Frontal cortex (tissue), 4 donors: ENCODE data around the gene FOXJ2. TPM values are rescaled to one million over a fixed set of nuclear protein-coding genes. Genes with fewer than 3 reads are reported as not detected.
"Not testable (repeated sequence)": the region's sequence is repeated elsewhere in the genome, so short reads cannot be mapped to it uniquely, and the experiment has no call there.

ENCODE experiments used
- DNase-seq, 2 donors: peaks; one replicate each; pipeline ENCODE4 v3.0.0; 2012; ENCODE audit warnings: low spot score in 2 of 2
- FAIRE-seq: peaks from 2 replicates; lab custom pipeline; 2012; peaks lifted over from hg19 to GRCh38; lab: Jason Lieb, UNC
- total RNA-seq: library from RNA; depleted of rRNA; stranded (reverse); fragments of >200 nt; gene quantifications from one replicate; pipeline ENCODE4 v1.2.3, GENCODE V29; 2014
- donor health status: control.
- donor health status: control.
- donor health status: control.

The FOXJ2 gene
- total RNA-seq, 1 donor from 2014 or later, result 6.1 TPM

GRCh38 chr12:8027856-8028255 is 4.7 kb upstream of the FOXJ2 start:
- FAIRE-seq, result no peak
- DNase-seq, result no peak

GRCh38 chr12:8028267-8028666 is 4.2 kb upstream of the FOXJ2 start:
- FAIRE-seq (no peak), DNase-seq (no peak)

GRCh38 chr12:8030189-8030588 is 2.3 kb upstream of the FOXJ2 start:
- FAIRE-seq (no peak), DNase-seq (no peak)

- FAIRE-seq, DNase-seq: not testable (repeated sequence)
Observed at GRCh38 chr12:8031017-8031416, 1.5 kb upstream of the FOXJ2 start.

GRCh38 chr12:8031872-8032241 is 659 bp upstream of the FOXJ2 start:
- FAIRE-seq, result no peak

GRCh38 chr12:8033153-8034044 is 883 bp downstream of the FOXJ2 start:
- no peak for FAIRE-seq
- peak; percentile 66 to 77 for DNase-seq

More at GRCh38 chr12:8031872-8032241, 659 bp upstream of the FOXJ2 start:
- DNase-seq, result no peak

GRCh38 chr12:8034802-8035201 is 2.3 kb downstream of the FOXJ2 start:
- FAIRE-seq (no peak), DNase-seq (no peak)

GRCh38 chr12:8035440-8036010 is 3.0 kb downstream of the FOXJ2 start:
- FAIRE-seq (no peak), DNase-seq (no peak)

GRCh38 chr12:8036346-8036745 is 3.8 kb downstream of the FOXJ2 start:
- FAIRE-seq, result no peak
- no peak for DNase-seq

- FAIRE-seq (no peak), DNase-seq (no peak)
Observed at GRCh38 chr12:8037046-8037663, 4.6 kb downstream of the FOXJ2 start.

GRCh38 chr12:8037947-8038346 is 5.4 kb downstream of the FOXJ2 start:
- FAIRE-seq (no peak), DNase-seq (no peak)

GRCh38 chr12:8038659-8039114 is 6.2 kb downstream of the FOXJ2 start:
- DNase-seq (peak in 1 of 2 donors; percentile 60), FAIRE-seq (no peak)

- DNase-seq, result no peak
- FAIRE-seq, result no peak
Observed at GRCh38 chr12:8040791-8041190, 8.3 kb downstream of the FOXJ2 start.

GRCh38 chr12:8045952-8046944 is 13.7 kb downstream of the FOXJ2 start:
- DNase-seq, result peak; percentile 57 to 78
- FAIRE-seq, result peak; percentile 33

GRCh38 chr12:8047842-8048241 is 15.3 kb downstream of the FOXJ2 start:
- DNase-seq (no peak), FAIRE-seq (no peak)

- DNase-seq, result no peak
- FAIRE-seq, result no peak
Observed at GRCh38 chr12:8048906-8049305, 16.4 kb downstream of the FOXJ2 start.

GRCh38 chr12:8050600-8051250 is 18.2 kb downstream of the FOXJ2 start:
- no peak for FAIRE-seq
- DNase-seq, result no peak

- FAIRE-seq, result no peak
- no peak for DNase-seq
Observed at GRCh38 chr12:8052679-8053078, 20.2 kb downstream of the FOXJ2 start.

GRCh38 chr12:8054816-8055215 is 22.3 kb downstream of the FOXJ2 start:
- DNase-seq (no peak), FAIRE-seq (no peak)
